OCI-M2 (cell line): ENCODE measurements around the gene KNCN.

Experiments
- DNase-seq: peaks from one replicate; lab custom pipeline; 2025; ENCODE audit not compliant: unreplicated experiment; lab: John Stamatoyannopoulos, UW

The KNCN gene

DNA sequence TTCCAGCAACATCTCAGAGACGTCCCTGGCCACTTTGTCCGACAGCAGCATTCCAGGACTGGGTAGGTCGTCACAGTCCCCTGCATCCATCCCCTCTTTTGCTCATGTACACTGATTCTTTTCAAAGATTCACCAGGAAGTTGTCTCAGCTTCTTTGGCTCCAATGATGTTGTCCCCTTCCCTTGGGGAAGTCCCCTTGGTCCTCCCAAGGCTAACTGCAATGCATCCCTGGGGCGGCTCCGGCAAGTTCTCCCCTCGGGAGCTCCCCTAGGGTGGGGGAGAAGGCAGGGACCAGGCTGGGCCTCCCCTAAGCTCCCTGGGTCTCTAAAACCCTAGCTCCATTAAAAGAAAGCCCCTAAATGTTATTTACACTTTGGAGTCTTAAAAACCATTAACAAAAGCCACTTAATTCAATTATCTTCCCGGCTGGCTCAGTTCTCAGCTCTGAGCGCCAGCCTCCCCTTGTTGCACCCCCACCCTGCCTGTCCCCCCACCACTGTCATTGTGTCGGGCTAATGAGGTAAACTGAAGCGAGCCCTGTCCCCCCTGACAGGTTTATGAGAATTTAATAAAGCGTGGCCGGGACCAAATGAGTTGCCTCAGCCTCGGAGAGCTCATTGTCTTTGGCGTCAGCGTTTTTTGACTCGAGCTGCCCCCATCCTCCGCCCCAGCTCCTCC, 25.3 kb downstream of the KNCN start:
- no peak for DNase-seq

GRCh38 chr1:46525253-46525983, 26.0 kb downstream of the KNCN start:
- DNase-seq, result no peak

DNA sequence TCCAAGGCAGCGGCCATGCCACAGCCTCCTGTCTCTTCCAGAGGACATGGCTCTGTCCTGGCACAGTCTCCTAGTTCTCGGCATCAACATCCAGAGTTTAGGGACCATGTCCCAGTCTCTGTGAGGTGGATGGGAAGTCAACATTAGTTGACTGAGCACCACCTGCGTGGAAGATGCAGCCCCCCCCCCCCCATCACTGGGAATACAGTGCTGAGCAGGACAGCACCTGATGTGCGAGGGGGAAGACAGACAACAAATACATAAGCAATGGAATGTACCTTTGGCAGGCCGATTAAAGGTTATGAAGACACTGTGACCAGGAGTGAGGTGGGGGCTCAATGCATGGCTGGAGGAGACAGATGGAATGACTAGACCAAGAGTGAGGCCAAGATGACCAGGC, 26.6 kb downstream of the KNCN start:
- no peak for DNase-seq

DNA sequence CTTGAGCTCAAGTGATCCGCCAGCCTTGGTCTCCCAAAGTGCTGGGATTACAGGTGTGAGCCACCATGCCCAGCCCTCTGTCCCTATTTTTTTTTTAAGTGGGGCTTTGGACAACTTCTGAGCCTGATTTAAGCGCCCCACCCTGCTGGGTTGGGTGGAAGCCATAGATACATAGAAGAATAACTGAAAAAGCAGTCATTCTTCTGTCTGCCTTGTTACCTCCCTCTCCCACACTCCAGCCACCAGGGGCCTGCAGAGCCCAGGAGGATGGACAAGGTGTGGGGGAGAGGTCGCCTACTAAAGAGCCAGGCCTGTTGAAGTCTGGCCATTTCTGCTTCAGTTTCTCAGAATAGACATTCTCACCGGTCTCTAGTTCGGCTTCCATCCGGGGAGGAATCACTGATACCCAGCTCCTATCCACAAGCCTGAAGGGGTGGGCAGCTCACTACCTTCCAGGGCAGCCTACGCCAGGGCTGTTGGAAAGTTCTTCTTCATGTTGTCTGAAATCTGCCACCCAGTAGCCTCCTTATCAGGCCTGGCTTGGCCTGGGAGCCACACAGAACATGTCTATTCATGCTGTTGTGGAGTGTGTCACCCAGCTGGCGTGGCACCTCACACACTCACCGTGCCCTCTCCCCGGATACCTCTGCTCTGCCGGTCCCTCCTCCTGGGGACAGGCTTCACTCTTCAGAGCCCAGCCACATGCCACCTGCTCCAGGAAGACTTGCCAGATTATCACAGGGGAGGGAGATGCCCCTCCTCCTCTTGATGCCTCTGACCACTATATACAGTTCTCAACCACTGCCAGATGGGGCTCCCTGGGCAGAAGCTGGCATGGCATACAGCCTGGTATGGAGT, 27.7 kb downstream of the KNCN start:
- DNase-seq, result no peak

DNA sequence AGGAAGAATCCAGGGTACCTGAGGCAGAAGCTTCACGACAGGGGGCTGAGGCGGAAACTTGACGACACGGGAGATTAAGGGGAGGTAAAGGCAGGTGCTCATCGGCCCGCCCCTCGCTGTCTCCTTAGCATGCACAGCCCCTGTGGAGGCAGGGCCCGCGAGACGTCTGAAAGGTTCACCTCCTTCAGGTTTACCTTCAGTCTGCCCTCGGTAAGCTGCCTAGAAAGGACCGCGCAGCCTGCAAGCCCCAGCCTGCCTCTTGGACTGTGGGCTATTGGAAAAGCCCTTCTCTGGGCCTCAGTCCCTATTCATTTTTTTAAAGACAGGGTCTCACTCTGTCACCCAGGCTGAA, 28.5 kb downstream of the KNCN start:
- DNase-seq, result no peak

- DNase-seq, result peak; percentile 26
Observed at GRCh38 chr1:46522184-46522968, 29.1 kb downstream of the KNCN start.

- no peak for DNase-seq
Observed at GRCh38 chr1:46521414-46521813, 30.0 kb downstream of the KNCN start.

GRCh38 chr1:46520063-46520911, 31.2 kb downstream of the KNCN start:
- DNase-seq, result no peak

- DNase-seq, result no peak
Observed at GRCh38 chr1:46519209-46519608, 32.2 kb downstream of the KNCN start.

GRCh38 chr1:46517932-46518498, 33.4 kb downstream of the KNCN start:
- no peak for DNase-seq

GRCh38 chr1:46517010-46517600, 34.3 kb downstream of the KNCN start:
- no peak for DNase-seq

DNA sequence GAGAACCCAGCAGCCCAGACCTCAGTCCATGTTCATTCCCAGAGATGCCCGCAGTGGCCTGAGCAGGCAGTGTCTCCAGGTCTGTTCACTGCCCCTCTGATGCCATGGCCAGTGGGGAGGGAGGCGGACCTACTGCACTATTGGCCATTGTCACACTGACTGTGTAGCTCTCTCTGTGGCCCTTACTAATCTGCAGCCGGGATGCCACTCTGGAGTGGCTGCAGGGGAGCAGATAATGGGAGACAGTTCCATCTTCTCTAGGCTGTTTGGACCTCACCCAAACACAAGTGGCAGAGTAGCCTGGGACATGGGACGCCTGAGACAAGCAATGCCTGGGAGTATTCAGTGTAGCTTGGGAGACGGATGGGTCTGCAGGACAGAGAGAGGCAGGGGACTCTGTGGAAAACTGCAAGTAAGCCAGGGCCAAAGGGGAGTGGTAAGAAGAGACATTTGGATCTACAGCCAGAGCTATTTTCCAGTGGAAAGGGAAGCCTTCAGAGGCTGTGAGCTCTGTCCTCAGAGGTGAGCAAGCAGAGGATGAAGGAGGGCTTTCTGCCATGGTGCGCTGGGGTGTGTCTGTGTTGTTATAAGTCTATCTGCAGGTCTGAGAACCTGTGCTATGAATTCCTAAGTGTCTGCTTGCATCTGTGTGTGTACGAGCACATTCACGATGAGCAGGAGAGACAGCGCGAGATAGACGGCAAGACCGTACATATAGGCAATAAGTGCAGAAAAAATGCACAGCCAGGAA, 35.1 kb downstream of the KNCN start:
- DNase-seq, result no peak

DNA sequence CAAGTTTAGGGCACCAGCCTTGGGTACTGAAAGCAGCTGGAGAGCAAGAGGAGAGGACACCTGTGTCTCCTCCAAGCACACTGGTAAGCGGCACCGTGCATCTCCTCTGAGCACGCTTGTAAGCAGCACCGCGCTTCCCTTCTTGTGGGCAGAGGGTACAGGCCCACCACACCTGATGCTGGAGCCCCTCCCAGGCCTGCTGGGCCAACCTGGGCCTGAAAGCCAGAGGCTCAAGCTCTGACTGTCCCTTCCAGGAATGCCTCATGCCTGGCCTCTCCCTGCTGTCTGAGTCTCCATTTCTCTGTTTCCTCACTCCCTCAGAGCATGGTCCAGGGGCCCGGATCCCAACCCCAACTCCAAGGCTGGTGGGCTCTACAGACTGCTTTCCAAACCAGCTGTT, 35.9 kb downstream of the KNCN start:
- no peak for DNase-seq

DNA sequence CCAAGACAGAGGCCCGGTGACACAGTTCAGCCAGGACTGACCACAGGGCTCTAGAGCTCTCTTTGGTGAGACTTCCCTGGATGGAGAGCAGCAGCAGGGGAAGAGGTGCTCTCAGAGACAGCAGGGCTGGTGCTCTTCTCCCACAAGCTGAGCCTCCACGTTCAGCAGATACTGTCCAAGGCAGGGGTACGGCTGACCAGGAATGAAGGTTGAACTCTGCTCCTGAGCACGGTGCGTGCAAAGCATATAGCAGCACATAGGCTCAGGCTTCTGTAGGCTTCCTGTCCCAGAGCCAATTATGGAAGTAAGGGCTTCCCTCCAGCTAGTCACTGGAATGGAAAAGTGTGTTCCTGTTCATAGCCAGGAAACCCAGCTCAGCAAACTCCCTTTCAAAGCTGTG, 37.9 kb downstream of the KNCN start:
- no peak for DNase-seq

GRCh38 chr1:46512792-46513190, 38.7 kb downstream of the KNCN start:
- DNase-seq, result no peak

DNA sequence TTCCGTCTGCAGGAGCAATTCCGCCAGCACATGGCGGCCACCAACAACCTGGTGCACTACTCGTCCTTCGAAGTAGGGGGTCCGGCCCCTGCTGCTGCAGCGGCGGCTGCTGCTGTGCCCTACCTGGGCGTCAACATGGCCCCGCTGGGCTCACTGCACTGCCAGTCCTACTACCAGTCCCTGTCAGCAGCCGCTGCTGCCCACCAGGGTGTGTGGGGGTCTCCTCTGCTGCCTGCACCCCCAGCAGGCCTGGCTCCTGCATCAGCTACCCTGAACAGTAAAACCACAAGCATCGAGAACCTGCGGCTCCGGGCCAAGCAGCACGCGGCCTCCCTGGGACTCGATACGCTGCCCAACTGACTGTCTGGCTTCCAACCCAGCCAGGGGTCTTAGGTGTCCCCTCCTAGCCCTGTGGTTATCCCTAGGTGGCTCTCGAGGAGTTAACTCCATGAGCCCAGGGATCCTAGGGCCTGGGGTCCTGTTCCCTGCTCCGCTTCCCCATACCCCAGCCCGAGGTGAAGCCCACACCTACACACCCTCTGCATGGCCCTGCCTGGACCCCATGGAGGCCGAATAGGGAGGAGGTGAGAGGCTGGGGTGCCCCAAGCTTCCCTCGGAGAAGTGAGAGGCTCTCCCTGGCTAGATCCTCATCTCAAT, 39.2 kb downstream of the KNCN start:
- DNase-seq, result no peak

DNA sequence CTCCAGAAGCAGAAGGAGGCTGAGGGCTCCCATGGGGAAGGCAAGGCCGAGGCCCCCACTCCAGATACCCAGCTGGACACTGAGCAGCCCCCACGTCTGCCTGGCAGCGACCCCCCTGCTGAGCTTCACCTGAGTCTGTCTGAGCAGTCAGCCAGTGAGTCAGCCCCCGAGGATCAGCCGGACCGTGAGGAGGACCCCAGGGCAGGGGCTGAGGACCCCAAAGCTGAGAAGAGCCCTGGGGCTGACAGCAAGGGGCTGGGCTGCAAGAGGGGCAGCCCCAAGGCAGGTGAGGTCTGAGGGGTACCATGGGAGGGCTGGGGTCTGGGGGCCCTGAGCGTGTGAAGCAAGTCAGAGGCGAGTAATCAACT, 40.5 kb downstream of the KNCN start:
- DNase-seq, result no peak

DNA sequence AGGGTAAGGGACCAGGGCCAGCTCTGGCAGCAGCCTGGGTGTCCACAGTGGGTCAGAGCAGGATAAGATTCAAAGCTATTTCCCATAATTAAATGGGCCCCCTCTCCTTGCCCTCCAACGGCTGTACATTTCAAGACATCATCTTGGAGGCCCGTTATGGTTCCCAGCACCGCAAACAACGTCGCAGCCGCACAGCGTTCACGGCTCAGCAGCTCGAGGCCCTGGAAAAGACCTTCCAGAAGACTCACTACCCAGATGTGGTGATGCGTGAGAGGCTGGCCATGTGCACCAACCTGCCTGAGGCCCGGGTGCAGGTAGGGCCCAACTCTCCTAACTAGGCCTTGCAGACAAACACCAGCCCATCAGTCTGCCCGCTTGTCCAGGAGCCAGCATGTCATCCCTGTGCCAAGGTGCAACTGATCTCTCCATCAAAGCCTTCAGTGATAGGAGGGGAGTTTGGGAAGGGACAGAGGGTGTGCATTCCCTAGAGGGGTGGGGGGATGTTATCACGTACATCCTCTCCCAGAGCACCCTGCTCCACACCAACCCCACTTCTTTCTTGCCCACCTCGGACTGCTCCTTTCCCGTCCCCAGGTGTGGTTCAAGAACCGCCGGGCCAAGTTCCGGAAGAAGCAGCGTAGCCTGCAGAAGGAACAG, 41.0 kb downstream of the KNCN start:
- DNase-seq, result no peak
